CD4-positive, alpha-beta T cell treated with Interleukin-4 for 4 hours (primary cell): ENCODE results near the gene GALNT18.

Source experiments
- DNase-seq: peaks from one replicate; pipeline ENCODE4 v3.0.0-alpha.2; 2020

GALNT18 gene

GRCh38 chr11:11524436-11525061 is 97.3 kb downstream of the GALNT18 start:
- no peak for DNase-seq

GRCh38 chr11:11522591-11522990 is 99.2 kb downstream of the GALNT18 start:
- no peak for DNase-seq

- DNase-seq, result no peak
These were observed 100.4 kb downstream of the GALNT18 start for GRCh38 chr11:11521306-11522002.

- DNase-seq, result no peak
These were observed 101.4 kb downstream of the GALNT18 start for GRCh38 chr11:11520231-11521015.

- DNase-seq, result no peak
These were observed 102.6 kb downstream of the GALNT18 start for GRCh38 chr11:11519184-11519583.

- DNase-seq, result no peak
These were observed 107.6 kb downstream of the GALNT18 start for GRCh38 chr11:11514246-11514645.

- DNase-seq, result no peak
These were observed 108.4 kb downstream of the GALNT18 start for GRCh38 chr11:11513422-11513821.

- no peak for DNase-seq
These were observed 108.9 kb downstream of the GALNT18 start for GRCh38 chr11:11512929-11513328.

- DNase-seq, result no peak
These were observed 109.3 kb downstream of the GALNT18 start for GRCh38 chr11:11512502-11512901.

GRCh38 chr11:11512090-11512489 is 109.7 kb downstream of the GALNT18 start:
- DNase-seq, result no peak

- DNase-seq, result no peak
These were observed 110.9 kb downstream of the GALNT18 start for GRCh38 chr11:11510939-11511338.

GRCh38 chr11:11505692-11506091 is 116.1 kb downstream of the GALNT18 start:
- no peak for DNase-seq

GRCh38 chr11:11505190-11505589 is 116.6 kb downstream of the GALNT18 start:
- DNase-seq, result no peak

- no peak for DNase-seq
These were observed 117.7 kb downstream of the GALNT18 start for GRCh38 chr11:11504071-11504470.

- DNase-seq, result no peak
These were observed 119.4 kb downstream of the GALNT18 start for GRCh38 chr11:11502263-11502861.

GRCh38 chr11:11501546-11502262 is 120.1 kb downstream of the GALNT18 start:
- DNase-seq, result no peak

- no peak for DNase-seq
These were observed 120.9 kb downstream of the GALNT18 start for GRCh38 chr11:11500744-11501487.

- DNase-seq, result no peak
These were observed 122.5 kb downstream of the GALNT18 start for GRCh38 chr11:11499300-11499699.

GRCh38 chr11:11498195-11498594 is 123.6 kb downstream of the GALNT18 start:
- DNase-seq, result no peak

GRCh38 chr11:11496879-11497278 is 124.9 kb downstream of the GALNT18 start:
- DNase-seq, result no peak

GRCh38 chr11:11494348-11494747 is 127.5 kb downstream of the GALNT18 start:
- no peak for DNase-seq

GRCh38 chr11:11493698-11494097 is 128.1 kb downstream of the GALNT18 start:
- no peak for DNase-seq
